Hepatocyte (in vitro differentiated cells): ENCODE data around the gene SNAPC3. TPM values are rescaled to one million over a fixed set of nuclear protein-coding genes. Genes with fewer than 3 reads are reported as not detected.
A peak's percentile ranks its signal among the peaks of the same experiment; 100 is the strongest.

Experiments used
- DNase-seq: peaks from one replicate; pipeline ENCODE4 v3.0.0-alpha.2; 2016; ENCODE audit warnings: low spot score
- H2AFZ ChIP-seq: fragments of 200-600 bp; sonication (generic); 2 replicates; pipeline ENCODE4 v1.6.0; 2016; ENCODE audit warnings: antibody characterized with exemption, mild to moderate bottlenecking
- H3K27ac ChIP-seq: fragments of 200-600 bp; sonication (generic); 2 replicates; pipeline ENCODE4 v1.5.1; 2016; ENCODE audit warnings: mild to moderate bottlenecking
- H3K27me3 ChIP-seq: fragments of 200-600 bp; sonication (generic); 2 replicates; pipeline ENCODE4 v1.6.1; 2016
- H3K36me3 ChIP-seq: fragments of 200-600 bp; sonication (generic); replicated peaks from 2 replicates; pipeline ENCODE4 v1.5.1; 2016; ENCODE audit warnings: low read depth; ENCODE audit not compliant: insufficient read depth
- H3K4me1 ChIP-seq: fragments of 200-600 bp; sonication (generic); 2 replicates; pipeline ENCODE4 v1.5.1; 2016; ENCODE audit warnings: mild to moderate bottlenecking, moderate library complexity; ENCODE audit not compliant: insufficient read depth
- H3K4me2 ChIP-seq: fragments of 200-600 bp; sonication (generic); 2 replicates; pipeline ENCODE4 v1.6.0; 2016
- H3K4me3 ChIP-seq: fragments of 200-600 bp; sonication (generic); 2 replicates; pipeline ENCODE4 v1.5.1; 2016; ENCODE audit warnings: mild to moderate bottlenecking
- H3K79me2 ChIP-seq: fragments of 200-600 bp; sonication (generic); 2 replicates; pipeline ENCODE4 v1.6.0; 2017; ENCODE audit warnings: mild to moderate bottlenecking
- H3K9me2 ChIP-seq: fragments of 200-600 bp; sonication (generic); replicated peaks from 2 replicates; pipeline ENCODE4 v1.6.0; 2017; ENCODE audit warnings: mild to moderate bottlenecking; ENCODE audit not compliant: insufficient read depth
- H3K9me3 ChIP-seq: fragments of 200-600 bp; sonication (generic); 2 replicates; pipeline ENCODE4 v1.5.1; 2016; ENCODE audit warnings: low read depth, mild to moderate bottlenecking
- H4K20me1 ChIP-seq: fragments of 200-600 bp; sonication (generic); 2 replicates; pipeline ENCODE4 v1.6.0; 2016; ENCODE audit warnings: mild to moderate bottlenecking; ENCODE audit not compliant: insufficient read depth, poor library complexity, severe bottlenecking
- CTCF ChIP-seq: fragments of 200-600 bp; sonication (generic); IDR thresholded peaks from 2 replicates; pipeline ENCODE4 v1.5.1; 2016; ENCODE audit warnings: antibody characterized with exemption, mild to moderate bottlenecking; ENCODE audit not compliant: poor library complexity
- EZH2 ChIP-seq: fragments of 200-600 bp; sonication (generic); IDR thresholded peaks from 2 replicates; pipeline ENCODE4 v1.6.1; 2016; ENCODE audit warnings: antibody characterized with exemption, mild to moderate bottlenecking, borderline replicate concordance
- EZH2phosphoT487 ChIP-seq: fragments of 200-600 bp; sonication (generic); IDR thresholded peaks from one replicate; pipeline ENCODE4 v1.6.1; 2018; ENCODE audit warnings: antibody characterized with exemption, mild to moderate bottlenecking, low read depth, moderate library complexity; ENCODE audit not compliant: unreplicated experiment, severe bottlenecking
- WGBS: methylation state at CpG from one replicate; pipeline ENCODE4 v1.1.6; 2016; ENCODE audit warnings: low lambda C conversion rate; ENCODE audit errors: missing lambda C conversion rate; 5-methylcytosine and 5-hydroxymethylcytosine counted together
- polyA plus RNA-seq: library from polyadenylated mRNA; unstranded; fragments of >200 nt; fragmentation: Nextera tagmentation; extraction: Ambion mirVana; gene quantifications from 2 replicates; pipeline ENCODE4 v1.2.1, GENCODE V29; 2016
- total RNA-seq: library from RNA; depleted of rRNA; stranded (reverse); fragments of >200 nt; gene quantifications from 2 replicates; pipeline ENCODE4 v1.2.3, GENCODE V29; 2014

The SNAPC3 gene
- total and polyA plus RNA-seq, 2 experiments from 2014 or later = 21.2 to 34.1 TPM

- no peaks in the 10 kb centered on the region for H3K79me2 ChIP-seq
- H3K4me1 ChIP-seq = no peaks in the 10 kb centered on the region
- H3K27ac ChIP-seq = peak overlapping the region; percentile 65
- DNase-seq = peak; percentile 24
- H4K20me1 ChIP-seq = no peaks in the 10 kb centered on the region
- H3K9me3 ChIP-seq = no peaks in the 10 kb centered on the region
- no peak for TF ChIP-seq EZH2
- no peak for TF ChIP-seq EZH2phosphoT487
- TF ChIP-seq CTCF = no peak
- no peak overlapping the region for H3K4me2 ChIP-seq
- H3K27me3 ChIP-seq = no peaks in the 10 kb centered on the region
- no peak overlapping the region for H2AFZ ChIP-seq
- no peaks in the 10 kb centered on the region for H3K36me3 ChIP-seq
- WGBS = 84% methylated on average over 2 of the region's 2 CpGs
- H3K4me3 ChIP-seq = no peak overlapping the region
- H3K9me2 ChIP-seq = no peaks in the 10 kb centered on the region
Measured at GRCh38 chr9:15390201-15390600, 32.5 kb upstream of the SNAPC3 start.

GRCh38 chr9:15392363-15392762, 30.3 kb upstream of the SNAPC3 start:
- H3K27ac ChIP-seq = no peak overlapping the region
- no peaks in the 10 kb centered on the region for H4K20me1 ChIP-seq
- H3K4me3 ChIP-seq = no peak overlapping the region
- no peaks in the 10 kb centered on the region for H3K27me3 ChIP-seq
- no peak for DNase-seq
- H3K79me2 ChIP-seq = no peaks in the 10 kb centered on the region
- H3K4me2 ChIP-seq = no peak overlapping the region
- no peaks in the 10 kb centered on the region for H3K9me3 ChIP-seq
- 81% methylated on average over 5 of the region's 5 CpGs for WGBS
- TF ChIP-seq EZH2 = no peak
- no peak for TF ChIP-seq EZH2phosphoT487
- no peak for TF ChIP-seq CTCF
- no peaks in the 10 kb centered on the region for H3K9me2 ChIP-seq
- no peaks in the 10 kb centered on the region for H3K36me3 ChIP-seq
- no peak overlapping the region for H2AFZ ChIP-seq
- H3K4me1 ChIP-seq = no peaks in the 10 kb centered on the region

GRCh38 chr9:15400281-15400941, 22.3 kb upstream of the SNAPC3 start:
- no peaks in the 10 kb centered on the region for H3K9me3 ChIP-seq
- no peaks in the 10 kb centered on the region for H3K4me1 ChIP-seq
- no peaks in the 10 kb centered on the region for H3K36me3 ChIP-seq
- no peaks in the 10 kb centered on the region for H4K20me1 ChIP-seq
- H3K79me2 ChIP-seq = no peaks in the 10 kb centered on the region
- H3K4me2 ChIP-seq = peak overlapping the region; percentile 9
- H3K9me2 ChIP-seq = no peaks in the 10 kb centered on the region
- H3K27me3 ChIP-seq = no peaks in the 10 kb centered on the region
- no peak for DNase-seq
- WGBS = 56% methylated on average over 5 of the region's 5 CpGs
- H3K4me3 ChIP-seq = no peak overlapping the region
- H3K27ac ChIP-seq = peak overlapping the region; percentile 64
- H2AFZ ChIP-seq = no peak overlapping the region
- TF ChIP-seq EZH2 (no peak), CTCF (no peak), EZH2phosphoT487 (no peak)

GRCh38 chr9:15401266-15401665, 21.4 kb upstream of the SNAPC3 start:
- TF ChIP-seq EZH2phosphoT487 = no peak
- TF ChIP-seq CTCF = no peak
- no peak for TF ChIP-seq EZH2
- H3K27ac ChIP-seq = peak overlapping the region; percentile 64
- no peak overlapping the region for H3K4me3 ChIP-seq
- H3K9me3 ChIP-seq = no peaks in the 10 kb centered on the region
- H3K27me3 ChIP-seq = no peaks in the 10 kb centered on the region
- no peaks in the 10 kb centered on the region for H4K20me1 ChIP-seq
- no peaks in the 10 kb centered on the region for H3K4me1 ChIP-seq
- no peaks in the 10 kb centered on the region for H3K36me3 ChIP-seq
- WGBS = 89% methylated on average over 8 of the region's 8 CpGs
- H3K4me2 ChIP-seq = no peak overlapping the region
- H3K9me2 ChIP-seq = no peaks in the 10 kb centered on the region
- H3K79me2 ChIP-seq = no peaks in the 10 kb centered on the region
- H2AFZ ChIP-seq = no peak overlapping the region
- DNase-seq = no peak
